GM12873 (cell line): Measurements from ENCODE around the gene LAMA4.

Experiments used
- CTCF ChIP-seq: IDR thresholded peaks from 2 replicates; pipeline ENCODE4 v1.5.1; 2012; ENCODE audit warnings: low read depth, mild to moderate bottlenecking, moderate library complexity, low read length, control low read depth; ENCODE audit not compliant: insufficient read depth; ENCODE audit errors: missing control alignments

LAMA4 gene

GRCh38 chr6:112257178-112257855, 3.0 kb upstream of the LAMA4 start:
- no peak for TF ChIP-seq CTCF

GRCh38 chr6:112254921-112255320, 554 bp upstream of the LAMA4 start:
- no peak for TF ChIP-seq CTCF

GRCh38 chr6:112253498-112253840, 898 bp downstream of the LAMA4 start:
- no peak for TF ChIP-seq CTCF

- no peak for TF ChIP-seq CTCF
Measured at GRCh38 chr6:112252571-112253497, 1.5 kb downstream of the LAMA4 start.

GRCh38 chr6:112251171-112251875, 3.0 kb downstream of the LAMA4 start:
- no peak for TF ChIP-seq CTCF

- TF ChIP-seq CTCF, result no peak
Measured at GRCh38 chr6:112249489-112249888, 4.9 kb downstream of the LAMA4 start.

- TF ChIP-seq CTCF, result no peak
Measured at GRCh38 chr6:112247275-112247674, 7.1 kb downstream of the LAMA4 start.
